NCI-H524 treated with DMSO at 0.1 percent for 48 hours (cell line): ENCODE data around the gene ANG.

Experiments
- DNase-seq: peaks from one replicate; lab custom pipeline; 2025; lab: John Stamatoyannopoulos, UW

The ANG gene

DNA sequence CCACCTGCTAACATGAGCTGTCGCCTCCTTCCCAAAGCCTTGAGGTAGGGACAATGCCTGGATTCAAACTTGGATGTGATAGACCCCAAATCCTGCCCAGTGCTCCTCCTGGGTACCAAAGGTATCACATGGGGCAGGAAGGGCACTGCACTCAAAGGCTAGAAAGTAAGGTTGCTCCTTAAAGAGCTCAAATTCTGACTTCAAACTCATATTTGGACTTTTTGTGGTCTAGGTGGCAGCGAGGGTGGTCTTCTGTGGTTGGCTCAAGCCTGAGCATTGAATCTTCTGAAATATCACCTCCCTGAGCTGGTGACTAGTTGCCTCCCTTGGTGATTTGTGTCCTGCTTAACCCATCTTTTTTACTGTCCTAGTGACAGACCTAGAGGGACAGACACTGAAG, 12.5 kb upstream of the ANG start:
- no peak for DNase-seq

GRCh38 chr14:20679907-20680306, 8.7 kb upstream of the ANG start:
- DNase-seq = no peak

DNA sequence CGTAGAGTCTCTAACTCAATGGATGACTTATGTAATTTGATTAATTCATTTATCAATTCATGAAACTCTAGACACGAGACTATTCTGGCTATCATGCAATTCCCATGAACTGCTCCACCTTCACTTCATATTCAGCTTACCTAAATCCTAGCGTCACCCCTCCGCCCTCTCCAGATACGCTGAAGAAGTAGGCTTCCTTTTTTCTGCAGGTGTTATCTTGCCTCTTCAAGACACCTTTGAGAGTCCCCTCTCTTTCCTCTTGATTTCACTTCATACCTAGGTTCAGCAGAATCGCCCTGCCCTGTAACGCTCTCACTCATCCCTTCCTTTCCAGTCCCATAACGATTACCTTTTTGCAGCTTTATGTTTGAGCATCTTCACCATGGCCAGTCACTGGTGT, 8.2 kb upstream of the ANG start:
- no peak for DNase-seq

- no peak for DNase-seq
These were observed 7.7 kb upstream of the ANG start for GRCh38 chr14:20680843-20681347.

- DNase-seq = peak; percentile 68
These were observed 7.0 kb upstream of the ANG start for GRCh38 chr14:20681348-20682126.

DNA sequence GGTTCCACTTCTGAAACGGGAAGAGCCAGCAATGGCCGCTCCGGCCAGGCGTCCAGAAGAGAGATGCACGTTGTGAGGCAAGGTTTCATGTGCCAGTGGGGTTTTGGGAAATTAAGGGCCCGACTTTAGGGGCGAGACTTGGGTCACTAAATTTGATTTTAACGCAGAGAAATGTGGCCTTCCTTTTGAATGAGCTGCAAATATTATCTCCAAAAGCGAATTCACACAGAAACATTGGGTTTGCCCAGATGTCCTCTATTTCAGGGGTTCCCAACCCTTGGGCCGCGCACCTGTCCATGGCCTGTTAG, 6.5 kb upstream of the ANG start:
- DNase-seq = no peak

GRCh38 chr14:20682435-20683124, 6.0 kb upstream of the ANG start:
- DNase-seq = peak; percentile 87

DNA sequence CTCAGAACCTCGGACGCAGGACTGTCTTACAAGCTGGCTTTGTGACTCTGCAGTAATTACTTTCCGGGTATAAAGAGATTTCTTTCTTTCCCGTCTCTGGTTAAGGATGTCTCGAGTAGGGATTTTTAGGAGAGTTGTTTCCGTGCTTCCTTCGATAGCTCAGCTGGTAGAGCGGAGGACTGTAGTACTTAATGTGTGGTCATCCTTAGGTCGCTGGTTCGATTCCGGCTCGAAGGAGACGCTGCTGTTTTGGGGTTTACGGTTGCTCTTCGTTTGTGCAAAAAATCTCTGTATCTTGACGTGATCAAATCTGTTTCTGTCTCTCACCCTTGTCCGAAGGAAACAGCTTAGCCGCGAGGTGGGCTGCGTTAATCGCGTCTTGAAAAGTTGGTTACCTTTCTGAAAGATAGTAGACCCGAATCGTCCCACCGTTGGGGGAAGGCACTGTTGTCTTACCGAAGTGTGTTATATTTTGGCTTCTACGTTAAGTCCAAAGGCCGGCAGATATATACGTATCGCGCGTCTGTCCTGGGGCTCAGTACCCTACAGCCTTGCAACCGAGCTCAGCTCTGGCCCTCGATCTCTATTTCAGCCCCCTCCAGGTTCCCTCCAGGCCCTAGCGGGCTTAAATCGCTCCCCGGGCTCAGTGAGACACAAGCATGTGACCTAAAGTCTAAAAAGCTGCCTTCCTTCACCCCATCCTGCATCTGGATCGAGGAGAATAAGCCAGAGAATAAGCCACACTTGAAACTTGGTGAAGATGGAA, 5.3 kb upstream of the ANG start:
- DNase-seq = peak; percentile 87

DNA sequence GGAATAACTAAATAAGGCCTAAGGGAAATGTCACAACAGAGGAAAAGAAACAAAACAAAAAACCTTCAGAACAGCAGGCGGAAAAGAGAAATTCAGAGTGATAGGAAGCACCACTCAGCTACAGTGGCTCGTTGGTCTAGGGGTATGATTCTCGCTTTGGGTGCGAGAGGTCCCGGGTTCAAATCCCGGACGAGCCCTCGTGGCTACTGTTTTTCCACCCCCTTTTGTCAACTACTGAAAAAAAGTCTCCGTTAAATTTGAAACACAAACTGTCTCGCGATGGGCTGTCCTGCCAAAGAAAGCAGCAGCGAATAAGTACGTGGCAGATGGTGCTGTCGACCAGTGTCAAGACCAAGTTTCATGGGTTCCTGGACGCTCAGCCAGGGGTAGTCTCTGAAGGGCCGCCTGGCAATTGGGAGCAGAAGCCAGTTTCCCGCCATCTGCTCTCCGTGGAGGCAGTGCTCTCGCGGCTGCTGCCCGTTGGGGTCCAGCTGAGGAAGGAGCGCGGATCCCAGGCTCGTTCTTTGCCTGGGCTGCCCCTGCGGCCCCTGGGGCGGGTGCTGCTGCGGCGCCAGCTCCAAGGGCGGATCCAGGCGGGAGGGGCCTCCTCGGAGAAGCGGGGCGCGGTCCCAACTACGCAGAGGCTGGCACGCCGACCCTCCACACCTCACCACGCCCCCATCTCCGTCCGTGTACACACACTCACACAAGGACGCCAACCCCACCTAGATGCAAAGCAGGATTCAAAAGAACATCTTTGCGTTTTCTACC, 4.5 kb upstream of the ANG start, which contains the start of gene RNASE4:
RNASE4 (plus strand) TSS at position 670 of the 771 bp plus-strand sequence. CDS start 14,812 bp downstream, outside the sequence.
- DNase-seq = peak; percentile 57

DNA sequence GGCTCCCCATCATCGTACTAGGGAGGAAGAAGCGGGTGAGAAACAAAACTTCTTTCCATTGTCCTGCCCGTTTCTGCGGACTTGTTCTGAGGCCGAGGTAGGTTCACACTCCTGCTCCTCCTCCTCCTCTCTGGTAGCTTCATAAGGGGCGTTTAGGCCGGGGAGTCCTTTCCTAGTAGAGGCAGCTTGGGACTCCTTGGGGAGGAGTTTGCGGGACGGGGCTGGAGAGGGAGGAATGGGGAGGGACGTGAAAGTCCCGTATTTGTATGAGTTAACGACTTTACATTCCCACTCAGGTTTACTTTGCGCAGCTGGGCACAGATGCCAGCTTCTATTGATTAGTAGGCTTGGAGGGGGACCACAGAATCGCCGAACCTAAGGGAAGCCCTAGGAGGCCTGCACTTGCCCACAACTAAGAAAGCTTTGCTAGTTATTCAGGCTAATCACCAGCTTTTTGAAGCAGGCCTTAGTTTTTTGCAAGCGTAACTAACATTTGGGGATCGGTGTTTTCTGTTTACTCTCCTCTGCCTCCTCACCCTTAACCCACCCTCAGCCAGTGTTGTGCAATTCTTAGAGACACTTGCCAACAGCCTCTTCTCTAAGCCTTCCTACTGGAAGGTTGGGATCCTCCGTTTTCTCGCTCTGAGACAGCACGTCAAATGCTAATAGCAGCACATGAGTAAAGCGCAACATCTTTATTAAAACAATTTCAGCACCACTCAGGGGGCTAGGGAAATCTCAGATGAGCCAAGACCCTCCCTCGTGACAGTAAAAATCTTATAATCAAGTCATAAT, 3.7 kb upstream of the ANG start:
- no peak for DNase-seq

DNA sequence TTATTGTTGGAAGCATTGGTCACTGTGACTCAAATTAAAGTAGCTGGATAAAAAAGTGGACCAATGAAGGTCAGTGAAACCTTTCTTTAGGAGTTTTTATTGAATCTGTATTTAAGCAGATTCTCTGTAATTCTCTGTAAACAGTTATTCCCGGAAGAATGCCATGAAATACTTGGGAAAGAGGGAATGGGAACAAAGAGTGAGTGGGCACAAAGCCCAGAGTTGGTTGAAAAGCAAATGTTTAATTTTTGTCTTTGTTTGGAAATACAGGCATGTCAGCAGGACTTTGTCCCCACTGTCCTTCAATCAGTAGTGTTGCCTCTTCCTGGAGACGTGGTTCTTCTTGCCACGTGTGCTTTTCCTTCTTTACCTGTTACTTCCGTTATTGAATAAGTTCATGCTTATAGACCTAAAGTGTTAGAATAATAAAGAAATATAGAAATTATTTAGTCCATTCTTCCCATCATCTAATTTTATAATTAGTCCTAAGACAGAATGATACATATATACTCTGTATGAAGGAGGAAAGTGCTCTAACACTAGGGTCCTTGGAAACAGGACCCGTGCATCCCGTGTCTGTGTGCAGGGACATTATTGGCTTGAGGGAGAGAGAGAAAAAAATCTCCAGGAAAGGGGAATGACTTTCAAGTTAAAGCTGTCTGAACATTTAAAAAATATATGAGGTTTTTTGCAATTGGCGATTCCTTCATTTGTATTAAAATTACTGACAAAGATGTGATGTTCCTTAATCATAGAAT, 2.0 kb upstream of the ANG start:
- no peak for DNase-seq

DNA sequence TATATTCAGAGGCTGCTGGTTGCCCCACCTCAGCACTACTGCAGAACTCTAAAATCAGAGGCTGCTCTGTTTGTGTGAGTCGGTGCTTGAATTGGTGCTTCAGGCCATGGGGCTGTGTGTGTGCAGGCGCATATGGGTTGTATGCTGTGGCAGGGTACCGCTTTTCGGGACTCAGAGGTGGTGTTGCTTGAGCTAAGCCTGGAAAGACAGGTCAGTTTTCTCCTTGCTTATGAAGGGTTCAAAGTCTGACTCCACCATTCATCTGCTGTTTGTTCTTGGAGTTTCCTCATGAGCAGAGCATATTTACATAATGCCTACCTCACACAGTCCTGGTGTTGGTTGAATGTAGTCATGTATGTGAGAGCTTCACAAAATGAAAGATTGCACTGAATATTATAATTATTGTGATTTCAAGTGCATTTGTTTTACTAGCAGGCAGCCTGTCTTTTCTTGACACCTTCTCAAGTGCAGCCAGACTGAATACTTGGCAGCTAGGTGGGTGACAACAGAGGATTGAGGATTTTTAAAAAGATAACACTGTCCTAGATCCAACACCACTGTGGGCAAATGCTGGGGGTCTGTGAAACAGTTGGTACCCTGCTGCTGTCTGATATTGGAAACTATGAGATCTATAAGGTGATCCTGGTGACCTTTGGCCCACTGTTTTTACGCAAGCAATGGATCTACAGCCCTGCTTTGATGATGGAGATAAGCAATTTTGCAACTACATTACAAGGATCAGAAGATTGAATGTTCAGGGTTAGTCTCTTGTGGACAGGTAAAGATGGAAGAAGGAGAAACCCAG, 1.0 kb upstream of the ANG start:
- no peak for DNase-seq

GRCh38 chr14:20690848-20691640, 2.5 kb downstream of the ANG start:
- DNase-seq = peak; percentile 30

- DNase-seq = no peak
These were observed 3.7 kb downstream of the ANG start for GRCh38 chr14:20692116-20692751.

DNA sequence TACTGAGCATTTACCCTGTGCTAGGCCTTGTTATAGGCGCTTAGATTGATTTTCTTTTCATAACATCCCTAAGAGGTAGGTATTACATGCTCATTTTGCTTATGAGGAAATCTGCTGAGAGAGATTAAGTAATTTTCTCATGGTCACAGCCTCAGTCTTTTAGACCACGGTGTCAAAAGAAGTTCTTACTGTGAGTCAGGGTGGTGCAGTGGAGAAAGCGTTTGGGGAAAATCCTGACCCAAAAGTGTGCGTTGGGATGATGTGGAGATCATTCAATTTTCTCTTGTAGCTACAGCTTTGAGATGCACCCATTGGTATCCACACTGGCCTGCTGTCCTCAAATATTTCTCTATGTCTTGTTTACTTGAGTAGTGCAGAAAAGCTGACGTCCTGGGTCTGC, 8.2 kb downstream of the ANG start:
- no peak for DNase-seq

GRCh38 chr14:20697273-20698017, 8.9 kb downstream of the ANG start:
- no peak for DNase-seq

GRCh38 chr14:20698018-20698329, 9.4 kb downstream of the ANG start:
- no peak for DNase-seq

- no peak for DNase-seq
These were observed 10.4 kb downstream of the ANG start for GRCh38 chr14:20698934-20699333.
